ENCODE data around the gene TYK2.

DNA sequence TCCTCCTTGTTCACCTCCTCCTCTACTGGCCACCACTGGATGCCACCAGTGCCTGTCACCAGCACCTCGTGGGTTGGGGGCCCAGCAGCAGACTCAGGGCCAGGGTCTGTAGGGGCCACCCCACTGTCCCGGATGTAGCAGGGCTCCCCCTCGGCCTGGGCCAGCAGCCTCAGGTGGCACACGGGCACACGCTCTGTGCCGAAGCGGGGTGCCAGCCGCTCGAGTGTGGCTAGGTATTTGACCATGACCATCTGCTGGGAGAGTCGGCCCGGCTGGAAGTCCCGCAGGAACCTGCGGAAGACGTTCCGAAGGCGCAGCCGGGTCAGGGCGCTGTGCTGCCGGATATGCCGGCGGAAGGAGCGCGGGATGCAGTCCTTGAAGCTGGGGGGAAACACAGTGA is 14.9 kb downstream of the TYK2 start:
- TF ChIP-seq, protein P1, sequence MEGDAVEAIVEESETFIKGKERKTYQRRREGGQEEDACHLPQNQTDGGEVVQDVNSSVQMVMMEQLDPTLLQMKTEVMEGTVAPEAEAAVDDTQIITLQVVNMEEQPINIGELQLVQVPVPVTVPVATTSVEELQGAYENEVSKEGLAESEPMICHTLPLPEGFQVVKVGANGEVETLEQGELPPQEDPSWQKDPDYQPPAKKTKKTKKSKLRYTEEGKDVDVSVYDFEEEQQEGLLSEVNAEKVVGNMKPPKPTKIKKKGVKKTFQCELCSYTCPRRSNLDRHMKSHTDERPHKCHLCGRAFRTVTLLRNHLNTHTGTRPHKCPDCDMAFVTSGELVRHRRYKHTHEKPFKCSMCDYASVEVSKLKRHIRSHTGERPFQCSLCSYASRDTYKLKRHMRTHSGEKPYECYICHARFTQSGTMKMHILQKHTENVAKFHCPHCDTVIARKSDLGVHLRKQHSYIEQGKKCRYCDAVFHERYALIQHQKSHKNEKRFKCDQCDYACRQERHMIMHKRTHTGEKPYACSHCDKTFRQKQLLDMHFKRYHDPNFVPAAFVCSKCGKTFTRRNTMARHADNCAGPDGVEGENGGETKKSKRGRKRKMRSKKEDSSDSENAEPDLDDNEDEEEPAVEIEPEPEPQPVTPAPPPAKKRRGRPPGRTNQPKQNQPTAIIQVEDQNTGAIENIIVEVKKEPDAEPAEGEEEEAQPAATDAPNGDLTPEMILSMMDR (IDR thresholded peaks at IDR 0.05) = no peak
- no peak for TF ChIP-seq POLR2AphosphoS5 (IDR thresholded peaks at IDR 0.05)
